ENCODE results near the gene RP9.
"Not testable (repeated sequence)": the region's sequence is repeated elsewhere in the genome, so short reads cannot be mapped to it uniquely, and the experiment has no call there.

Gene RP9

DNA sequence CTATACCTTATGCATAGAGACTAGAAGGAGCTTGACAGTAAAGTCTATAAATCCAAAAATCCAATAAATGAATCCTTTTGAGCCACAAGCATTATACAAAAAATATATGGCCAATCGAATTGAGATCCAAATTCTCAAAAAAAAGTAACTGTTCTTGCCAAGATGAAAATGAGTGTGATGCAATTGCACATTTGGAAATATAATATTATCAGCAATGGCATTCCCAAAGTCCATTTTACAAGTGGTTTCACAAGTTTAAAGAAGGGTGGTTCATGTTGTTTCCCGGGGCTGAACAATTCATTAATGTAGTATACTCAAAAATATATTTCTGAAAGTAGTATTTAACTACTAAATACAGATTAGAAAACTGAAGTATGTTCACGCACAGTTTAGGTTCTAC is 7.3 kb downstream of the RP9 start:
- H3K9ac ChIP-seq (ENCODE audit: low read depth, low read length), result no peak overlapping the region
- H3K27ac ChIP-seq (ENCODE audit: low read depth, low read length), result no peak overlapping the region
- no peaks in the 10 kb centered on the region for H3K4me1 ChIP-seq (ENCODE audit: insufficient read depth, low read length)
- no peaks in the 10 kb centered on the region for H3K27me3 ChIP-seq (ENCODE audit: insufficient read depth, low read length)
- H3K4me3 ChIP-seq (ENCODE audit: low read length), result no peak overlapping the region
- 89% methylated on average over 2 of the region's 3 CpGs for WGBS
- peaks cover 57% of the 10 kb centered on the region for H3K36me3 ChIP-seq (ENCODE audit: insufficient read depth, low read length)
- no peaks in the 10 kb centered on the region for H3K9me3 ChIP-seq (ENCODE audit: insufficient read depth, low read depth, low read length)

DNA sequence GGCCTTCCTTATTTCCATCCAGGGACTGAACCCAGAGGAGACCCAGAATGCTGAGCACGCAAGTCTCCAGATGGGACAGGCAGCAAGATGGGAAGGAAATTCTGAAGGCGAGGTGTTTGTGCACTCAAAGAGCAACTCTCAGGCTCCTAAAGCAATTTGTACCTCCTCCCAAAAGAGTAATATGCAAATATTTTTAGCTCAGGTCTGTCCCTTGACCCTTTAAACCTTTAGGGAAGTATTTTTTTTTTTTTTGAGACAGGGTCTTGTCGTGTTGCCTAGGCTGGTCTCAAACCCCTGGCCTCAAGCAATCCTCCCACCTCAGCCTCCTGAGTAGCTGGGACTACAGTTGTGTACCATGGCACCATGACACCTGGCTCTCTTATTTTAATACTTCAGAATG is 8.4 kb downstream of the RP9 start:
- Histone ChIP-seq H3K27ac (ENCODE audit: low read depth, low read length) (no peak overlapping the region), H3K9me3 (ENCODE audit: insufficient read depth, low read depth, low read length) (no peaks in the 10 kb centered on the region), H3K27me3 (ENCODE audit: insufficient read depth, low read length) (no peaks in the 10 kb centered on the region), H3K36me3 (ENCODE audit: insufficient read depth, low read length) (peaks cover 69% of the 10 kb centered on the region), H3K9ac (ENCODE audit: low read depth, low read length) (no peak overlapping the region), H3K4me3 (ENCODE audit: low read length) (no peak overlapping the region), H3K4me1 (ENCODE audit: insufficient read depth, low read length) (no peaks in the 10 kb centered on the region)
- WGBS, result 94% methylated on average over 3 of the region's 3 CpGs

DNA sequence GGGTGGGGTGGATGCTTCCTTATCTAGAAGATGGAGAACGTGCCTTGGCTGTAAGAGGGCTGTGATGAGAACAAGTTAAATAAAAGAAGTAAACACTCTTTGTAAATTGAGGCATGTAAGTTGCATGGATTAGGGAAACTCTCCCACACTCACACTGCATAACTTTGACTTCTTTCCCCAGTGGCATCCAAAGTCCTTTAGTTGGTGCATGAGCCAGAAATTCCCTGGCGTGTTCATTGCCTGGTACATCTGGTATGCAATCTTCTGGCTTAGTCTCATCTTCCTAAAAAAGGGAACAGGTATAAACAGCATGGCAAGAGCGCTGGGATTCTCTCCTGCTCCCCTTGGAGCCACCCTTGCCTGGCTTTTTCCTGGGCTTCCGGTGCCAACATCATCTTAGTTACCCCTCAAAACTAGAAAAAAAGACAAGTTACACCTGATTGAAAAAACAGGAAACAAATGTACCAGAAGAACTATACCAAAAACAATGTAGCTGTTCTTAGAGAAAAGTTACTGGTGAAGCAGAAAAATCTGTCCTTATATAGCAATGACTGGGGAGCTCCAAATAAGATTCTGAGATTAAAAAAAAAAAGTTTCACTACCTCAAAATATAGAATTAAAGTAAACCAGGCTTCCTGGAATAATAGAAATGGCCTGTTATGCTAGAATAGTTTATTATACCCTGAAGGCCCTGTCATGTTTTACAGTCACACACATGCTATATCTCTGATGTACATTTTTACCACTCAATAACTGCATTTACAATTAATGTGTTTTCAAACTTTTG is 9.9 kb downstream of the RP9 start:
- Histone ChIP-seq H3K27ac (ENCODE audit: low read depth, low read length) (no peak overlapping the region), H3K4me1 (ENCODE audit: insufficient read depth, low read length) (no peaks in the 10 kb centered on the region), H3K4me3 (ENCODE audit: low read length) (no peak overlapping the region), H3K9me3 (ENCODE audit: insufficient read depth, low read depth, low read length) (no peaks in the 10 kb centered on the region), H3K36me3 (ENCODE audit: insufficient read depth, low read length) (peaks cover 80% of the 10 kb centered on the region), H3K9ac (ENCODE audit: low read depth, low read length) (no peak overlapping the region), H3K27me3 (ENCODE audit: insufficient read depth, low read length) (no peaks in the 10 kb centered on the region)
- WGBS, result 68% methylated on average over 4 of the region's 4 CpGs

DNA sequence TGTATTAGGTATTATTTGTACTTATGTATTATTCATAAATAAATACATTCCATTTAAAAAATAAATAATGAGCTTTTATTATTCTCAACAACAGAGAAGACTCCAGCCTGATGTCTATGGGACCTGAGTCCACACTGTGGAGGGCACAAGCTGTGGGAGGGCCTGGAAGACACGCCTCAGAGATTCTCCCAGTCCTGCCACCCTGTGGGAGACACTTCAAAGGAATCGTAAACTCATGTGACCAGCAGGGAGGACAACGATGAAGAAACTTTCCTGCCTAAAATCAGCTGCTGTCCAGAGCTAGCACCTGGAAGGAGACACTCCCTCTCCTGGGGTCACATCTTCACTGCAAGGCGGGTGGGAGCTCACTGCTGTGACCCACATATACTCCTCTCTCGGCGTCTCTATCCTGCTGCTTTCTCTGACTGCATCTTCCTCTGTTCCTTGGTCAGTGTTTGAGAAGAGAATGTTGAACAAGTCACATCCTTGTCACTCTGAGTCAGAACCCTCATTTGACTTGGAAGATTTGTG is 14.4 kb downstream of the RP9 start:
- H3K36me3 ChIP-seq (ENCODE audit: insufficient read depth, low read length), result peaks cover 63% of the 10 kb centered on the region
- H3K4me1 ChIP-seq (ENCODE audit: insufficient read depth, low read length); H3K9ac ChIP-seq (ENCODE audit: low read depth, low read length); H3K27ac ChIP-seq (ENCODE audit: low read depth, low read length); H3K4me3 ChIP-seq (ENCODE audit: low read length); H3K27me3 ChIP-seq (ENCODE audit: insufficient read depth, low read length); H3K9me3 ChIP-seq (ENCODE audit: insufficient read depth, low read depth, low read length): not testable (repeated sequence)
- WGBS, result 91% methylated on average over 2 of the region's 6 CpGs

DNA sequence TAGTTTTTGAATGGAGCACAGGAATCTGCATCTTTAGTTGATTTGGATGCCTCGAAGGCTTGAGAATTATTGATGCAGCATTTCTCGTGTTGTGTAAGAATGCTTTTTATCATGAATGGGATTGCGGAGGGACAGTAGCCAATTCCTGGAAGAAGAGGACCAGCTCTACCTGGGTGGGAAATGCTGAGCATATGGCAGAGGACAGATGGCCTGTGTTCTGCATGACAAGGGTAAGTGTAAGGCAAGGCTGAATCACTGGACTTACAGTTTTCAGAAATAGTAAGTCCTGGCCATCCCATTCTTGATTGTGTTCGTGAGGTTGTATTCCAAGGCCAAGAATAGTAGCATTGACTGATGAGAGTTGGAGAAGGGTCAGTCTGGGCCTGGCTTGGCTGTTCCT is 15.9 kb downstream of the RP9 start:
- no peaks in the 10 kb centered on the region for H3K4me1 ChIP-seq (ENCODE audit: insufficient read depth, low read length)
- H3K36me3 ChIP-seq (ENCODE audit: insufficient read depth, low read length), result peaks cover 48% of the 10 kb centered on the region
- no peak overlapping the region for H3K4me3 ChIP-seq (ENCODE audit: low read length)
- H3K9me3 ChIP-seq (ENCODE audit: insufficient read depth, low read depth, low read length), result no peaks in the 10 kb centered on the region
- no peak overlapping the region for H3K9ac ChIP-seq (ENCODE audit: low read depth, low read length)
- 93% methylated on average over 4 of the region's 4 CpGs for WGBS
- no peaks in the 10 kb centered on the region for H3K27me3 ChIP-seq (ENCODE audit: insufficient read depth, low read length)
- H3K27ac ChIP-seq (ENCODE audit: low read depth, low read length), result no peak overlapping the region

DNA sequence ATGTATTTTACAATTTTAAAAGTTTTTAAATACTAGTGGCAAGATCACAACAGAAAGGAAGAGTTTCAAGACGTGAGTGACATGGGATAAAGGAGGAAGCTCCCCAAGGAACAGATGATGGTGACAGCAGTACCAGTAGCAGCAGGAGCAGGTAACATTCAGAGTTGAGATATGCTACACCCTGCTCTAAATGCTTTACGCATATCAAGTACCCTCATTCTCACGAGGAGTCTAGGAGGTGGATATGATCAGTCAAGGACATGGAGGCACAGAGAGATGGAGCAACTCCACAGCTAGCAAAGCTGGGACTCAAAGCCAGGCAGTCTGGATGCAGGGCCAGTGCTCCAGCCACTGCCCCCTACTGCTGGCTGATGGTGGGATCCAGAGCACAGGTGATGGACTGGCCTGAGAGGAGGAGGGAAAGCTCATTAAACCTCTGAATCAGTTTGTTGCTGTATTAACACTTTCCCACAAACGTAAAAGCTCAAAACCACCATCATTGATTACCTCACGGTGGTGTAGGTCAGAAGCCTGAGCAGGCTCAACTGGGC is 17.5 kb downstream of the RP9 start:
- no peak overlapping the region for H3K27ac ChIP-seq (ENCODE audit: low read depth, low read length)
- H3K36me3 ChIP-seq (ENCODE audit: insufficient read depth, low read length), result peaks cover 34% of the 10 kb centered on the region
- H3K9ac ChIP-seq (ENCODE audit: low read depth, low read length), result no peak overlapping the region
- H3K27me3 ChIP-seq (ENCODE audit: insufficient read depth, low read length), result no peaks in the 10 kb centered on the region
- WGBS, result 90% methylated on average over 5 of the region's 5 CpGs
- no peak overlapping the region for H3K4me3 ChIP-seq (ENCODE audit: low read length)
- no peaks in the 10 kb centered on the region for H3K9me3 ChIP-seq (ENCODE audit: insufficient read depth, low read depth, low read length)
- no peaks in the 10 kb centered on the region for H3K4me1 ChIP-seq (ENCODE audit: insufficient read depth, low read length)

DNA sequence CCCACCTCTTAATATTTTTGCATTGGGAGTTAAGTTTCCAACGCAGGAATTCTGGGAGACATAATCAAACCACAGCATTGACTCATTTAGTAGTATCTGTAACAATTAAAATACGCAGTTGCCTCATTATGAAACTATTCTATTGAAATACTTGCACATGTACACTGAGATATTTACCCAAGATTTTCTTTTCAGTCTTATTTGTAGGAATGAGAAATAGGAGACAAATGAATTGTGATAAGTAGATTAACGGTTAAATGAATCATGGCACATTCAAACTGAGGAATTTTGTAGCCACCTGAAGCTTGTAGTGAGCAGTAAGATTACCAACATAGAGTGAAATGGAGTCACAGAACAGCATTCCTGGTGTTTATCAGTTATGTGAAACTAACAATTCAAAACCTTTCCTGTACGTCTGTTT is 18.1 kb downstream of the RP9 start:
- Histone ChIP-seq H3K9me3 (ENCODE audit: insufficient read depth, low read depth, low read length) (no peaks in the 10 kb centered on the region), H3K4me3 (ENCODE audit: low read length) (no peak overlapping the region), H3K27ac (ENCODE audit: low read depth, low read length) (no peak overlapping the region), H3K9ac (ENCODE audit: low read depth, low read length) (no peak overlapping the region), H3K36me3 (ENCODE audit: insufficient read depth, low read length) (peaks cover 28% of the 10 kb centered on the region), H3K27me3 (ENCODE audit: insufficient read depth, low read length) (no peaks in the 10 kb centered on the region), H3K4me1 (ENCODE audit: insufficient read depth, low read length) (no peaks in the 10 kb centered on the region)
- 90% methylated on average over 4 of the region's 4 CpGs for WGBS

DNA sequence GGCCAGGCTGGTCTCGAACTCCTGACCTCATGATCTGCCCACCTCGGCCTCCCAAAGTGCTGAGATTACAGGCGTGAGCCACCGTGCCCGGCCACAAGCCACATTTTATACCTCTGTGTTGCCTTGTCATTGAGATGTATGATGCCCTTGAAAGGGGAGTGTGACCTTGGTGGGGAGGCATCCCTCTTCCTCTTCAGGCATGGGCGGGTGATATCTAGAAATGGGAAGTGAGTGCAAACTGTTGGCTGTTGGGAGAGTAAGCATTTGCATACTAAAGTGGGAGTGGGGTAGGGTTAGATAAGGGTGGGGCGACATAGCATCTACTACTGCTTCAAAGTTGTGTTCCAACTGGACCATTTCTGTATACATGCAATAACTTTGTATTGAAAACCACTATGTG is 20.1 kb downstream of the RP9 start:
- WGBS, result 99% methylated on average over 7 of the region's 7 CpGs

DNA sequence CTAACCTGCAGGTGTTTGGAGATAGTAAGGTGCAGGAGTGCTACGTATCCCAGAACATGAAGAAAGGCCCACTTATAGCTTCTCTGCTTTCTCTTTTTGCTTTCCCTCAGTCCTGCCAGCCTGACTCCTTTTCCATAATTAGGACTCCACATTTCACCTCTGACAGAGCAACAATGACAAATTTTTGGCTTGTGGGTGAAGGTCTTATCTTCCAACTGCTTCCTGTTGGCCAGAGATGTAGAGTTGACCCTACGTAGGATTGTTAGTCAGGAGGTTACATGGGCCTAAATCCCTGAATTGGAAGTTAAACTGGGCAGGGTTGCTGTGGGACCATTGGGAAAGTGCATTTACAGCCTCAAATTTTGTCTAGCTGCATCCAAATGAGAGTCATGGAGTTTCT is 21.3 kb downstream of the RP9 start:
- no peaks in the 10 kb centered on the region for H3K9me3 ChIP-seq (ENCODE audit: insufficient read depth, low read depth, low read length)
- no peak overlapping the region for H3K27ac ChIP-seq (ENCODE audit: low read depth, low read length)
- no peaks in the 10 kb centered on the region for H3K4me1 ChIP-seq (ENCODE audit: insufficient read depth, low read length)
- 95% methylated on average over 2 of the region's 2 CpGs for WGBS
- H3K4me3 ChIP-seq (ENCODE audit: low read length), result no peak overlapping the region
- no peaks in the 10 kb centered on the region for H3K36me3 ChIP-seq (ENCODE audit: insufficient read depth, low read length)
- H3K9ac ChIP-seq (ENCODE audit: low read depth, low read length), result no peak overlapping the region
- no peaks in the 10 kb centered on the region for H3K27me3 ChIP-seq (ENCODE audit: insufficient read depth, low read length)

More for the DNA sequence above, 20.1 kb downstream of the RP9 start:
- no peak overlapping the region for H3K4me3 ChIP-seq (ENCODE audit: low read length)
- H3K27me3 ChIP-seq (ENCODE audit: insufficient read depth, low read length), result no peaks in the 10 kb centered on the region
- peaks cover 11% of the 10 kb centered on the region for H3K36me3 ChIP-seq (ENCODE audit: insufficient read depth, low read length)
- no peaks in the 10 kb centered on the region for H3K9me3 ChIP-seq (ENCODE audit: insufficient read depth, low read depth, low read length)
- no peak overlapping the region for H3K9ac ChIP-seq (ENCODE audit: low read depth, low read length)
- H3K27ac ChIP-seq (ENCODE audit: low read depth, low read length), result no peak overlapping the region
- H3K4me1 ChIP-seq (ENCODE audit: insufficient read depth, low read length), result no peaks in the 10 kb centered on the region

DNA sequence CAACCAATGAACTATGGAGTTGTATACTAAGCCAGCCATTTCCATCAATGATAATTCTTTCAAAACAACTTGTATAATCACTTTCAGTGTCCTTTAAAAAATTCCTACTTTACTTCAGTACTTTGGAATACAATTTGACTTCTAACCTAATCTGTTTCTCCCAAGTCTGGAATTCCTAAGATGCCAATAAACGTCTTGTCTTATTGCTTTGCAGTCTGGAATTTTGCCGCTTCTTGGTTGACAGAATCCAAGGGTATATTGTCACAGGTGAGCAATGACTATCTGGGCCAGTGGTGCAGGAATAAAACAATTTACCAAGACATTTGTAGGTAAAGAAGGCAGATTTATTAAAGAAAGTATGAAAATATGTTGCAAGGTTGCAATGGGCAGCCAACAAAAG is 21.8 kb downstream of the RP9 start:
- H3K4me1 ChIP-seq (ENCODE audit: insufficient read depth, low read length), result no peaks in the 10 kb centered on the region
- H3K36me3 ChIP-seq (ENCODE audit: insufficient read depth, low read length), result no peaks in the 10 kb centered on the region
- no peaks in the 10 kb centered on the region for H3K9me3 ChIP-seq (ENCODE audit: insufficient read depth, low read depth, low read length)
- no peaks in the 10 kb centered on the region for H3K27me3 ChIP-seq (ENCODE audit: insufficient read depth, low read length)
- no peak overlapping the region for H3K4me3 ChIP-seq (ENCODE audit: low read length)
- 71% methylated on average over 2 of the region's 2 CpGs for WGBS
- H3K9ac ChIP-seq (ENCODE audit: low read depth, low read length), result no peak overlapping the region
- H3K27ac ChIP-seq (ENCODE audit: low read depth, low read length), result no peak overlapping the region

DNA sequence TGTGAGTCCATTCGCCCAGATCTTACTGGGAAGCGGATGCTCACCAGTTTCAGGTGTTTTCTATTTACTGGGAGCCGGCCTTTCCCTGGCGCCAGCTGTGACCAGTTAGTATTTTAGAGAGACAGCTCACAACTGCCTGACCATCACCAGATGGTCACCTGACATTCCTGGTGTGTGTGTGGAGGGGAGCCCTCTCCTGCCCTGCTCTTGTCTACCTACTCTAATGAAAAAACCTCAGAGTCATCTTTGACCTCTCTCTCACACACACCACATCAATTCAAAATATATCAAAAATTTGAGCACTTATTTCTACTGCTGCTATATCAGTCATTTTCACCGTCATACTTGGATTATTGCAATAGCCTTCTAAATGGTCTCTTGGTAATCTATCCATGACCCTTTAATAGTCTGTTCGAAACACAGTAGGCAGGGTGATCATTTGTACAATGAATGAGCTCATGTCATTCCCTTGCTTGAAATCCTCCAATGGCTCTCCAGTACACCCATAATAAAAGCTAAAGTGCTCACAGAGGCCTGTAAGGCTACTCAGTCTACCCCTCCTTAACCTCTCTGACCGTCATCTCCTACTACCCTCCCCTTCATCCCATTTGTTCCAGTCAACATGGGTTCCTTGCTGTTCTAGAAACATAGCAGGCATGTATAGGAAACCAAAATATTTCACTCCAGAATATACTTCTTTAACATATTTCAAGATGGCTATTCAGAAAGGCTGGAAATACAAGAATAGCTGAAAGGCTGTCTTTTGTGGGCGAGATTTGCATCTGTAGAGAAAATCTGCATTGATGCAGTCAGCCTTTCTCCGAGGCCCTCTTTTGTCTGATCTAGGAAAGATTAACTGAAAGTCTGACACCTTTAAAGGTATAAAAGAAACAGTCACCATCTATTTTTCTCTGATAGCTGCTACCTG is 29.2 kb downstream of the RP9 start:
- H3K9me3 ChIP-seq (ENCODE audit: insufficient read depth, low read depth, low read length), result no peaks in the 10 kb centered on the region
- H3K27ac ChIP-seq (ENCODE audit: low read depth, low read length), result no peak overlapping the region
- H3K4me3 ChIP-seq (ENCODE audit: low read length), result no peak overlapping the region
- H3K36me3 ChIP-seq (ENCODE audit: insufficient read depth, low read length), result no peaks in the 10 kb centered on the region
- 80% methylated on average over 9 of the region's 9 CpGs for WGBS
- peaks cover 27% of the 10 kb centered on the region for H3K4me1 ChIP-seq (ENCODE audit: insufficient read depth, low read length)
- no peaks in the 10 kb centered on the region for H3K27me3 ChIP-seq (ENCODE audit: insufficient read depth, low read length)
- H3K9ac ChIP-seq (ENCODE audit: low read depth, low read length), result no peak overlapping the region
